Gastroesophageal sphincter (tissue), 4 donors: Measurements from ENCODE around the gene TULP4. TPM values are rescaled to one million over a fixed set of nuclear protein-coding genes. Genes with fewer than 3 reads are reported as not detected.
"Not testable (repeated sequence)": the region's sequence is repeated elsewhere in the genome, so short reads cannot be mapped to it uniquely, and the experiment has no call there.

Experiments used
- ATAC-seq: fragments of 150-250 bp; one replicate; pipeline ENCODE4 v1.9.1; 2016; ENCODE audit warnings: mild to moderate bottlenecking, moderate library complexity
- H3K27ac ChIP-seq, 4 donors: fragments of 200-600 bp; sonication (generic) in 3 of 4; 1 replicate in 3 of 4; 2 replicates in 1 of 4; pipeline ENCODE4 v1.5.1; 2016 to 2019
- H3K27me3 ChIP-seq: fragments of 200-600 bp; sonication (generic); one replicate; pipeline ENCODE4 v1.5.1; 2019
- H3K36me3 ChIP-seq, 2 donors: fragments of 200-600 bp; sonication (generic); one replicate each; pipeline ENCODE4 v1.5.1; 2019; ENCODE audit warnings: control low read depth in 1 of 2
- H3K4me1 ChIP-seq, 3 donors: fragments of 200-600 bp; sonication (generic); 1 replicate in 2 of 3; 2 replicates in 1 of 3; pipeline ENCODE4 v1.5.1; 2016 to 2019; ENCODE audit warnings: control low read depth in 2 of 3
- H3K4me3 ChIP-seq, 2 donors: fragments of 200-600 bp; sonication (generic); one replicate each; pipeline ENCODE4 v1.5.1; 2019; ENCODE audit warnings: mild to moderate bottlenecking in 1 of 2, moderate library complexity in 1 of 2
- H3K9me3 ChIP-seq, 3 donors: fragments of 200-600 bp; sonication (generic); one replicate each; pipeline ENCODE4 v1.5.1; 2017 to 2019; ENCODE audit warnings: control low read depth in 2 of 3
- EP300 ChIP-seq: sonication (generic); formaldehyde crosslinking; IDR thresholded peaks from one replicate; pipeline ENCODE4 v1.6.1; 2017; ENCODE audit warnings: antibody characterized with exemption, mild to moderate bottlenecking
- POLR2A ChIP-seq, 2 donors: fragments of 450-650 bp; IDR thresholded peaks; one replicate each; pipeline ENCODE4 v1.6.1; 2017; ENCODE audit warnings: antibody characterized with exemption in 2 of 2, mild to moderate bottlenecking in 2 of 2, moderate library complexity in 1 of 2
- POLR2AphosphoS5 ChIP-seq: sonication (generic); formaldehyde crosslinking; IDR thresholded peaks from one replicate; pipeline ENCODE4 v1.6.1; 2017; ENCODE audit warnings: antibody characterized with exemption
- WGBS, 2 donors: methylation state at CpG; one replicate each; pipeline ENCODE4 v1.1.5; 2018; ENCODE audit warnings: low coverage in 1 of 2; 5-methylcytosine and 5-hydroxymethylcytosine counted together
- total RNA-seq, 4 donors: library from RNA; depleted of rRNA; stranded (reverse); fragments of >200 nt; gene quantifications; one replicate each; pipeline ENCODE4 v1.1.0, GENCODE V29; 2016
- TF ChIP-seq, protein P1 (sequence below), 4 experiments: fragments of 200-600 bp in 2 of 4; fragments of 450-650 bp in 2 of 4; sonication (generic) in 1 of 4; IDR thresholded peaks; one replicate each; pipeline ENCODE4 v1.5.1; 2017 to 2019; ENCODE audit warnings: antibody characterized with exemption in 4 of 4, mild to moderate bottlenecking in 2 of 4, moderate library complexity in 2 of 4

Gene TULP4
- total RNA-seq, 4 donors from 2014 or later, result 159 to 244 (median 201) TPM

DNA sequence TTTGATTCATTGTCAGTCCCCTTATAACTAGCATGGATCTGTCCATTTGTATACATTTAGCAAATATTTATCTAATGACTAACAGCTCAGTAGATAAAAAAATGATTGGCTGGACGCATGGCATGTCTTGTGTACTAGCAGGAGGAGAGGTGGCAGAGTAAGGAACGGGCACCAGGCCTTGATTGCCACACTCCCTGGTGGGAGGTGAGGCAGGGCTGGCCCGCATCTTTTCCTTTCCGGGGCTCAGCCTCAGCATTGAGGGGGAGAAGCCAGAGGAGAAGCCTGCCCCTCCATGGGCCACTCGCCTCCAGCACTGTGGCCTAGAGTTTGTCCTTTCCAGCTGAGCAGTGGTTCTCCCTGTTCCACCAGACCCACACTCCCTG, 162.7 kb downstream of the TULP4 start:
- Histone ChIP-seq H3K9me3 (no peaks in the 10 kb centered on the region), H3K27ac (no peak overlapping the region), H3K4me1 (no peaks in the 10 kb centered on the region), H3K4me3 (no peak overlapping the region), H3K36me3 (peaks cover 0 to 34% of the 10 kb centered on the region in 2 donors), H3K27me3 (no peaks in the 10 kb centered on the region)
- no peak for TF ChIP-seq POLR2AphosphoS5
- no peak for TF ChIP-seq POLR2A (IDR thresholded peaks at IDR 0.05)
- TF ChIP-seq EP300, result no peak
- TF ChIP-seq, protein P1, sequence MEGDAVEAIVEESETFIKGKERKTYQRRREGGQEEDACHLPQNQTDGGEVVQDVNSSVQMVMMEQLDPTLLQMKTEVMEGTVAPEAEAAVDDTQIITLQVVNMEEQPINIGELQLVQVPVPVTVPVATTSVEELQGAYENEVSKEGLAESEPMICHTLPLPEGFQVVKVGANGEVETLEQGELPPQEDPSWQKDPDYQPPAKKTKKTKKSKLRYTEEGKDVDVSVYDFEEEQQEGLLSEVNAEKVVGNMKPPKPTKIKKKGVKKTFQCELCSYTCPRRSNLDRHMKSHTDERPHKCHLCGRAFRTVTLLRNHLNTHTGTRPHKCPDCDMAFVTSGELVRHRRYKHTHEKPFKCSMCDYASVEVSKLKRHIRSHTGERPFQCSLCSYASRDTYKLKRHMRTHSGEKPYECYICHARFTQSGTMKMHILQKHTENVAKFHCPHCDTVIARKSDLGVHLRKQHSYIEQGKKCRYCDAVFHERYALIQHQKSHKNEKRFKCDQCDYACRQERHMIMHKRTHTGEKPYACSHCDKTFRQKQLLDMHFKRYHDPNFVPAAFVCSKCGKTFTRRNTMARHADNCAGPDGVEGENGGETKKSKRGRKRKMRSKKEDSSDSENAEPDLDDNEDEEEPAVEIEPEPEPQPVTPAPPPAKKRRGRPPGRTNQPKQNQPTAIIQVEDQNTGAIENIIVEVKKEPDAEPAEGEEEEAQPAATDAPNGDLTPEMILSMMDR (IDR thresholded peaks at IDR 0.05), result no peak
- no peak for ATAC-seq
- 62 to 87% methylated on average over 3 to 5 of the region's 5 CpGs for WGBS, 2 donors

DNA sequence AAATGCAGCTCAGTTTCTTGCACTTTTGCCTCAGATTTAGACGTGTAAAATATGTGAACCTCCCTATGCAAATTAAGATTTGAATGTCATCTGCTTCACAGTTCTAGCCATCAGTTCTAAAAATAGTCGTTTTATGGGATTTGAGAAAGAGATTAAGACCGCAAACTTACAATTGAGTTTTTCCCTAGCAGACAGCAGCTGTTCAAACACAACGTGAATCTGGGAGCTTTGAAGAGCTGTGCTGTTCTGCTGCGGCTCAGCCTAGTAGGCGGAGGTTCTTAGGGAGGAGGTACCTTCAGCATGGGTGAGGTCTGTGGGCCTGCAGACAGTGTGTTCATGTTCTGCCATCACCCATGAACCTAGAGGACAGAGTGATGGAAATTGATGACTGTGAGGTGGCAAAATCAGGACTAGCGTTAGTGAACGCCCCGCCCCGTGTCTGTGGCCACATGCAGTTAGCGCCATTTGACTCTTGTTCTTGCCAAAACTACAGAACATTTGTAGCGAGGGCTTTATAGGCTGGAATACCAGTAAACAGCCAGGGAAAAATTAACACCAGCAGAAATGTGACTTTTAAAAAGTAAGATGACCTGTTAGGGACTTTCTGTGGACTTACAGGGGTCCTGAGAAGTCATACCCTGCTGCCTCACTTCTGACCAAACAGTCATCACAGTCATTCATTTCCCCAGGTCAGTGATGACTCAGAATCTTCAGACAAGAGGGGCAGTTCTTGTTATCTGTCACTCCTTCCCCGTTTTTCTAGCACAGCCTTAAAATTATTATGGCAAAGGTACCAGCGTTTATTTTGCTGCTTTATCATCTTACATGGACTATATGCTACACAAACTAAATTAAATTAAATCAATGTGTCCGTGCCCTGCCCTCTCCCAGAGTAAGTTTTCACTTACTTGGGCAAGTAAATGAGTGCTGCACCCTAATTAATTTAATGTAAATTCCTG, 163.4 kb downstream of the TULP4 start:
- ATAC-seq, result no peak
- H3K27ac ChIP-seq, result no peak overlapping the region
- 70 to 72% methylated on average over 9 to 14 of the region's 15 CpGs for WGBS, 2 donors
- no peaks in the 10 kb centered on the region for H3K27me3 ChIP-seq
- H3K36me3 ChIP-seq, result peaks cover 0 to 41% of the 10 kb centered on the region in 2 donors
- H3K9me3 ChIP-seq, result no peaks in the 10 kb centered on the region
- no peaks in the 10 kb centered on the region for H3K4me1 ChIP-seq
- no peak for TF ChIP-seq POLR2AphosphoS5
- TF ChIP-seq, protein P1 (IDR thresholded peaks at IDR 0.05), result no peak
- no peak for TF ChIP-seq POLR2A (IDR thresholded peaks at IDR 0.05)
- no peak for TF ChIP-seq EP300
- no peak overlapping the region for H3K4me3 ChIP-seq

DNA sequence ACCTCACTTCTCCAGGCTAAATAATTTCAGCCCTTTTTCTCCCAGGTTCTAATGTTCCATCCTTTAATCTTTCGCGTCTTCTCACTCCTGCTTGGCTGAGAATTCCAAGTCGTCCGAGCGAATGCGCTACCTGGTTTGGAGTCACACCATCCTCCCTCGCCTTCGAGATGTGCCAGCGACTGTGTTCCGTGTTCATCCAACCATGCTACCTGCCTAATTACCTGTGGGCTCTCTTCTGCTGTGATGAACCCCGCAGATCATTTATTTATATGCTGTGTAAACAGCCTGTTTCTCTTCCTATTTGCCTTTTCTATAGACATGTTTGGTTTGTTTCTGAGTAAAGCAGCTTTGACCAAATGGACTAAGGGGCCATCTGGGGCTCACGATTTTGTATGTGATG, 164.1 kb downstream of the TULP4 start:
- Histone ChIP-seq H3K4me1 (no peaks in the 10 kb centered on the region), H3K9me3 (no peaks in the 10 kb centered on the region), H3K4me3 (no peak overlapping the region), H3K27ac (no peak overlapping the region), H3K27me3 (no peaks in the 10 kb centered on the region), H3K36me3 (peaks cover 0 to 49% of the 10 kb centered on the region in 2 donors)
- ATAC-seq, result no peak
- WGBS, 2 donors, result 95 to 96% methylated on average over 11 to 12 of the region's 12 CpGs
- TF ChIP-seq, protein P1 (IDR thresholded peaks at IDR 0.05), result no peak
- TF ChIP-seq EP300 (no peak), POLR2A (IDR thresholded peaks at IDR 0.05) (no peak), POLR2AphosphoS5 (no peak)

DNA sequence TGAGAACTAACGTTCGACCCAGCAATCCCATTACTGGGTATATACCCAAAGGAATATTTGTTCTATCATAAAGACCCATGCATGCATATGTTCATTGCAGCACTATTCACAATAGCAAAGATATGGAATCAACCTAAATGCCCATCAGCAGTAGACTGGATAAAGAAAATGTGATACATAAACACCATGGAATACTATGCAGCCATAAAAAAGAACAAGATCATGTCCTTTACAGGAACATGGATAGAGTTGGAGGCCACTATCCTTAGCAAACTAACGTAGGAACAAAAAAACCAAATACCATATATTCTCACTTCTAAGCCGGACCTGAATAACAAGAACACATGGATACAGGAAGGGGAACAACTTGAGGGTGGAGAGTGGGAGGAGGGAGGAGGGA, 165.5 kb downstream of the TULP4 start:
- H3K4me3 ChIP-seq, H3K4me1 ChIP-seq, H3K27me3 ChIP-seq, ATAC-seq, H3K9me3 ChIP-seq, H3K27ac ChIP-seq: not testable (repeated sequence)
- H3K36me3 ChIP-seq, result peaks cover 0 to 62% of the 10 kb centered on the region in 2 donors
- 97 to 100% methylated on average over 2 to 4 of the region's 4 CpGs for WGBS, 2 donors

DNA sequence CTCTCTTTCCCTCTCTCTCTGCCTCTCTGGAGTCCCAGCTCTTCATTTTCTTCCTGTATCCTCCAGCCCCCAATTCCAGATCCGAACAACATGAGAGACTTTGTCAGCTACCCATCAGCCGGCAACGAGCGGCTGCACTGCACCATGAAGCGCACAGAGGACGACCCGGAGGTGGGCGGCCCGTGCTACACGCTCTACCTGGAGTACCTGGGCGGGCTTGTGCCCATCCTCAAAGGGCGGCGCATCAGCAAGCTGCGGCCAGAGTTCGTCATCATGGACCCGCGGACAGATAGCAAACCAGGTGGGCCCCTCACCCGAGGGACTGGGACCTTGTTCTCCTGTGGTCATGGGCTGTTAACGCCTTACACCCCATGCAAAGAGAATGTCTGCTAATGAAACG, 168.7 kb downstream of the TULP4 start:
- H3K36me3 ChIP-seq, result peaks cover 0 to 73% of the 10 kb centered on the region in 2 donors
- 76 to 91% methylated on average over 5 to 15 of the region's 20 CpGs for WGBS, 2 donors

More for the DNA sequence above, 168.7 kb downstream of the TULP4 start:
- TF ChIP-seq POLR2AphosphoS5 (no peak), EP300 (no peak), POLR2A (IDR thresholded peaks at IDR 0.05) (no peak)
- TF ChIP-seq, protein P1 (IDR thresholded peaks at IDR 0.05), result no peak
- Histone ChIP-seq H3K27me3 (no peaks in the 10 kb centered on the region), H3K9me3 (no peaks in the 10 kb centered on the region), H3K4me1 (no peaks in the 10 kb centered on the region), H3K27ac (no peak overlapping the region), H3K4me3 (no peak overlapping the region)
- no peak for ATAC-seq
